Measurements from ENCODE around the gene ZMIZ1. TPM values are rescaled to one million over a fixed set of nuclear protein-coding genes. Genes with fewer than 3 reads are reported as not detected.

The ZMIZ1 gene
- total RNA-seq, 1 experiment from 2014 or later, result 23.5 TPM

- BruUV-seq (replicated peaks), result no TSS peak
- CTCF ChIA-PET, result no interaction called here
- no peak overlapping the region for H3K4me3 Mint-ChIP-seq (ENCODE audit: low read depth, unreplicated experiment)
- H3K27ac Mint-ChIP-seq (ENCODE audit: unreplicated experiment), result no peak overlapping the region
- H3K27me3 Mint-ChIP-seq (ENCODE audit: unreplicated experiment), result no peaks in the 10 kb centered on the region
- peaks cover 18% of the 10 kb centered on the region for H3K4me1 Mint-ChIP-seq (ENCODE audit: low read depth, unreplicated experiment)
- no peak for TF ChIP-seq CTCF (IDR thresholded peaks at IDR 0.05; ENCODE audit: unreplicated experiment)
- DNase-seq, result no peak
- H3K36me3 Mint-ChIP-seq (ENCODE audit: insufficient read depth, unreplicated experiment), result peaks cover 5% of the 10 kb centered on the region
- H3K9me3 Mint-ChIP-seq (ENCODE audit: low read depth, unreplicated experiment), result no peaks in the 10 kb centered on the region
- intact Hi-C loops (cut with micrococcal nuclease; ENCODE audit: unreplicated experiment), result no loop called here
Measured at GRCh38 chr10:79231908-79232307, 163.1 kb downstream of the ZMIZ1 start.

- Mint-ChIP-seq H3K4me1 (ENCODE audit: low read depth, unreplicated experiment) (peaks cover 28% of the 10 kb centered on the region), H3K4me3 (ENCODE audit: low read depth, unreplicated experiment) (no peak overlapping the region), H3K9me3 (ENCODE audit: low read depth, unreplicated experiment) (no peaks in the 10 kb centered on the region), H3K27me3 (ENCODE audit: unreplicated experiment) (no peaks in the 10 kb centered on the region), H3K36me3 (ENCODE audit: insufficient read depth, unreplicated experiment) (peaks cover 5% of the 10 kb centered on the region), H3K27ac (ENCODE audit: unreplicated experiment) (no peak overlapping the region)
- no TSS peak for BruUV-seq (replicated peaks)
- DNase-seq, result no peak
- TF ChIP-seq CTCF (IDR thresholded peaks at IDR 0.05; ENCODE audit: unreplicated experiment), result no peak
- intact Hi-C loops (cut with micrococcal nuclease; ENCODE audit: unreplicated experiment), result no loop called here
- CTCF ChIA-PET, result no interaction called here
Measured at GRCh38 chr10:79232864-79233263, 164.1 kb downstream of the ZMIZ1 start.

GRCh38 chr10:79234391-79235315, 165.9 kb downstream of the ZMIZ1 start:
- intact Hi-C loops (cut with micrococcal nuclease; ENCODE audit: unreplicated experiment), result no loop called here
- CTCF ChIA-PET, result no interaction called here
- H3K4me3 Mint-ChIP-seq (ENCODE audit: low read depth, unreplicated experiment), result no peak overlapping the region
- BruUV-seq (replicated peaks), result no TSS peak
- no peaks in the 10 kb centered on the region for H3K9me3 Mint-ChIP-seq (ENCODE audit: low read depth, unreplicated experiment)
- no peak overlapping the region for H3K27ac Mint-ChIP-seq (ENCODE audit: unreplicated experiment)
- peaks cover 5% of the 10 kb centered on the region for H3K36me3 Mint-ChIP-seq (ENCODE audit: insufficient read depth, unreplicated experiment)
- TF ChIP-seq CTCF (IDR thresholded peaks at IDR 0.05; ENCODE audit: unreplicated experiment), result no peak
- no peaks in the 10 kb centered on the region for H3K27me3 Mint-ChIP-seq (ENCODE audit: unreplicated experiment)
- peaks cover 33% of the 10 kb centered on the region for H3K4me1 Mint-ChIP-seq (ENCODE audit: low read depth, unreplicated experiment)
- DNase-seq, result no peak

GRCh38 chr10:79235765-79236432, 167.1 kb downstream of the ZMIZ1 start:
- CTCF ChIA-PET, result no interaction called here
- H3K36me3 Mint-ChIP-seq (ENCODE audit: insufficient read depth, unreplicated experiment), result peaks cover 5% of the 10 kb centered on the region
- no peak for TF ChIP-seq CTCF (IDR thresholded peaks at IDR 0.05; ENCODE audit: unreplicated experiment)
- intact Hi-C loops (cut with micrococcal nuclease; ENCODE audit: unreplicated experiment), result no loop called here
- no peak overlapping the region for H3K4me3 Mint-ChIP-seq (ENCODE audit: low read depth, unreplicated experiment)
- H3K9me3 Mint-ChIP-seq (ENCODE audit: low read depth, unreplicated experiment), result no peaks in the 10 kb centered on the region
- no peaks in the 10 kb centered on the region for H3K27me3 Mint-ChIP-seq (ENCODE audit: unreplicated experiment)
- no peak for DNase-seq
- H3K4me1 Mint-ChIP-seq (ENCODE audit: low read depth, unreplicated experiment), result peaks cover 33% of the 10 kb centered on the region
- no peak overlapping the region for H3K27ac Mint-ChIP-seq (ENCODE audit: unreplicated experiment)
- BruUV-seq (replicated peaks), result no TSS peak

Measured in Calu3 (cell line).